ENCODE measurements around the gene HLTF. TPM values are rescaled to one million over a fixed set of nuclear protein-coding genes. Genes with fewer than 3 reads are reported as not detected.
A peak's percentile ranks its signal among the peaks of the same experiment; 100 is the strongest.
"Not testable (repeated sequence)": the region's sequence is repeated elsewhere in the genome, so short reads cannot be mapped to it uniquely, and the experiment has no call there.

Gene HLTF, protein sequence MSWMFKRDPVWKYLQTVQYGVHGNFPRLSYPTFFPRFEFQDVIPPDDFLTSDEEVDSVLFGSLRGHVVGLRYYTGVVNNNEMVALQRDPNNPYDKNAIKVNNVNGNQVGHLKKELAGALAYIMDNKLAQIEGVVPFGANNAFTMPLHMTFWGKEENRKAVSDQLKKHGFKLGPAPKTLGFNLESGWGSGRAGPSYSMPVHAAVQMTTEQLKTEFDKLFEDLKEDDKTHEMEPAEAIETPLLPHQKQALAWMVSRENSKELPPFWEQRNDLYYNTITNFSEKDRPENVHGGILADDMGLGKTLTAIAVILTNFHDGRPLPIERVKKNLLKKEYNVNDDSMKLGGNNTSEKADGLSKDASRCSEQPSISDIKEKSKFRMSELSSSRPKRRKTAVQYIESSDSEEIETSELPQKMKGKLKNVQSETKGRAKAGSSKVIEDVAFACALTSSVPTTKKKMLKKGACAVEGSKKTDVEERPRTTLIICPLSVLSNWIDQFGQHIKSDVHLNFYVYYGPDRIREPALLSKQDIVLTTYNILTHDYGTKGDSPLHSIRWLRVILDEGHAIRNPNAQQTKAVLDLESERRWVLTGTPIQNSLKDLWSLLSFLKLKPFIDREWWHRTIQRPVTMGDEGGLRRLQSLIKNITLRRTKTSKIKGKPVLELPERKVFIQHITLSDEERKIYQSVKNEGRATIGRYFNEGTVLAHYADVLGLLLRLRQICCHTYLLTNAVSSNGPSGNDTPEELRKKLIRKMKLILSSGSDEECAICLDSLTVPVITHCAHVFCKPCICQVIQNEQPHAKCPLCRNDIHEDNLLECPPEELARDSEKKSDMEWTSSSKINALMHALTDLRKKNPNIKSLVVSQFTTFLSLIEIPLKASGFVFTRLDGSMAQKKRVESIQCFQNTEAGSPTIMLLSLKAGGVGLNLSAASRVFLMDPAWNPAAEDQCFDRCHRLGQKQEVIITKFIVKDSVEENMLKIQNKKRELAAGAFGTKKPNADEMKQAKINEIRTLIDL
- 117 TPM for total RNA-seq

- DNase-seq (ENCODE audit: low spot score in 2 of 2) (peak; percentile 75 to 92), FAIRE-seq (no peak)
Observed at GRCh38 chr3:149086232-149086988, at the start of gene HLTF. Gene HLTF, minus strand, starts transcription at chr3:149086533. Its CDS starts 197 bp downstream, at chr3:149086336.

GRCh38 chr3:149134575-149134974, 48.2 kb upstream of the HLTF start:
- no peak for FAIRE-seq
- no peak for DNase-seq (ENCODE audit: low spot score in 2 of 2)

DNA sequence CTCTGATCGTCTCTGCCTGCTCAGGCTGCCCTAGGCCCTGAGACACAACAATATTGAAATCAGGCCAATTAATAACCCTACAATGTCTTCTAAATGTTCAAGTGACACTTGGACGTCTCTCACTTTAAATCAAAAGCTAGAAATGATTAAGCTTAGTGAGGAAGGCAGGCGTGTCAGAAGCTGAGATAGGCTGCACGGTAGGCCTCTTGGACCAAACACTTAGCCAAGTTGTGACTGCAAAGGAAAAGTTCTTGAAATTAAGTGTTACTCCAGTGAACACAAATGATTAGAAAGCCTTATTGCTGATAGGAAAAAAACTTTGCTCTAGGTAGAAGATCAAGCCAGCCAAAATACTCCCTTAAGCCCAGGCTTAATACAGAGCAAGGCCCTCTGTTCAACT, 45.3 kb upstream of the HLTF start:
- no peak for DNase-seq (ENCODE audit: low spot score in 2 of 2)
- no peak for FAIRE-seq

- peak; percentile 92 to 94 for DNase-seq (ENCODE audit: low spot score in 2 of 2)
- no peak for FAIRE-seq
Observed at GRCh38 chr3:149129326-149130205, 43.2 kb upstream of the HLTF start, which contains the start of gene HPS3. Gene HPS3, plus strand, starts transcription at chr3:149129638. Its CDS starts 86 bp downstream, at chr3:149129724.

DNA sequence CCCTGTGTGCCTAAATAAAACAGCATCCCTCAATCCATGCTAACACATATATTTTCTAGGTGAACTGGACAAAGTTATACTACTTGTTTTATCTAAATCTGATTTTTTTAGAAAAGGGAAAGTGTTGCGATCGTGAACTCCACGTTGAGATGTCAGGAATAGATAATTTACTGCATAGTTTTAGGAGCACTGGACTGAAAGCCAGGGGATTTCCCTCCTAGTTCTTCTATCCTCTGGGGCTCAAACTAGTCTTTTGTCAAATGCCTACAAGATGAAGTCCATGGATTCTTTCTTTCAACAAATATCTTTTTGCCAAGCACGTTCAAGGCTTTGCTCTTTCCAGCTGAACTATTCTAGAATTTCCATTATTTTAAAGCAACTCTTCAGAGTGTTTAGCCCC, 42.5 kb upstream of the HLTF start:
- DNase-seq (ENCODE audit: low spot score in 2 of 2) (no peak), FAIRE-seq (no peak)

DNA sequence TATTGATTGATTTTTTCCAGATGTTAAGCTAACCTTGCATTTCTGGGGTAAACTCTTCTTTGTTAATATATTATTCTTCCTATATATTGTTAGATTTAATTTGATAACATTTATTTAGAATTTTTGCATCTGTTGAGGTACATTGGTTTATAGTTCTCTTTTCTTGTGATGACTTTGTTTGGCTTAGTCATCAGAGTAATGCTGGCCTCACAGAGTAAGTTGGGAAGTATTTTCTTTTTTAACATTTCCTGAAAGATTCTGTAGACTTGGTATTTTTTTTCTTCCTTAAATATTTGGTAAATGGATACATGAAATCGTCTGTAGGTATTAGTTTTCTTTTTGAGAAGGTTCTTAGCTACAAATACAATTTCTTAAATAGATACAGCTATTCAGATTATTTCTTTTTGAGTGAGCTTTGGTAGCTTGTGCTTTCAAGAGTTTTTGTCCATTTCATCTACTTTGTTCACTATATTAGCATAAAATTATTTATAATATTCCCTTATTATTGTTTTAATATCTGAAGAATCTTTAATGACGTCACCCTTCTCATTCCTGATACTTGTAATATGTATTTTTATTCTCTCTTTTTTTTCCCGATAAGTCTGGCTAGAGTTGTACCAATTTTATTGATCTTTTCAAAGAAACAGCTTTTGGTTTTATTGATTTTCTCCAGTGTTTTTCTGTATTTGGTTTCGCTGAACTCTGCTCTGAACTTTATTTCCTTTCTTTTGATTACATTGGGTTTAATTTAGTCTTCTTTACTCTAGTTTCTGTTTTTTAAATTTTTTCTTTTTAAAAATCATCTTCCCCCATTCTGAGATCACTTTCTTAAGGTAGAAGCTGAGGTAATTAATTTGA, 36.6 kb upstream of the HLTF start:
- DNase-seq (ENCODE audit: low spot score in 2 of 2) (no peak), FAIRE-seq (no peak)

DNA sequence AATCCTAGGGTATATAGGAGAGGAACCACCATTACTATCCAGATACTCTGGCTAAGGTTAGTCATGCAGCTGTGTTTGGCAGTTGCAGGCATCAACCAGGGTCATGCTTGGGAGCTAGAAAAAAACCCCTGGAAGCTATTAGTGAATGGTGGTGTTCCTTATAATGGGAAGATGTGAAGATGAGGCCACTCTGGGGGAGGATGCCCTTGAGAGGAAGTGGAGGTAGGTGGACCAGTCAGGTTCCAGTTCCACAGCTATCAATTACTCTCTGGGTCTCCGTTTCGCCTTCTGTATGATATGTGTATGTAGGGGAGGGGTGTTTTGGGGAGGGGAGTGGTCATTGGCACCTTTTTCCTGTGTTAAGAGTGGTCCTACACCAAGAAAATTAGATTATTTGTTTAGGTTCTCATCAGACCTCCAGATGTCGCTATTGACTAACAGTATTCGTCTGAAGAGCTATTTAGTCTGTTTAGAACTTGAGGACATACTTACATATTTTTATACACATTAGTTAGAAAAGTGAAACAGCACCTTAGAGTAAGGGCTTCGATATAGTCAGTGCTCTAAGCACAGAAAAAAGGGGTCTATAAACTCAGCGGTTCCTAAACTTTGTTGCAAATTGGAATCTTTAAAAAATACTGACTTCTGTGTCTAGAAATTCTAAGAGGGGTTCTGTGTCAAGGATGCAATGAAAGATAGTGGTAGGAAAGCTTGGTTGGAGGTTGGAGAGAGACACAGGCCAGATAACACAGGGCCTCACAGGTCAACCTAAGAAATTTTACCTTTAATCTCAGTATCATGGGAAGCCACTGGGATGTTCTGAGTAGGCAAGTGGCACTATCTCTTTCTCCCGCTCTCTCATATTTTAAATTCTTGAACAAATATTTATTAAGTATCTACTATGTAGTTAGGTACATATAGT, 34.0 kb upstream of the HLTF start:
- FAIRE-seq (no peak), DNase-seq (ENCODE audit: low spot score in 2 of 2) (peak; percentile 49 to 62)

DNA sequence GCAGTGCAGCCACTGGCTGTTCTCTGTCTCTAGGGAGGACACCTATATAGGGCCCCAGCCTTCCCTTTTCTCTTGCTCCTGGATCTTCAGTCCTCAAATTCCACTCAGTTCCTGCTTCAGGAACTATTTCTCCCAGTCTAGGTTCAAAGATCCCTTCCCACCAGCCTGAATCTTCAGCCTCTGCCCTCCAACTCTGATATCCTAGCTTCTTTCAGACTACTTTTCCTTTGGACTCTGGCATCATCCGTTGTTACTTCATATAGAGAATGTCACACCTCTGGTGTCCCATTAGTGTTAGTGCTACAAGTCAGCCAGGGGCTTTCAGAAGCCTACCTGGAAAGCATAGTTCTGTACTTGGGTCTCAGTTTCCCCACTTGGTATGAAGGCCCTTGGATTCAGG, 33.1 kb upstream of the HLTF start:
- no peak for DNase-seq (ENCODE audit: low spot score in 2 of 2)
- no peak for FAIRE-seq

- DNase-seq (ENCODE audit: low spot score in 2 of 2) (no peak), FAIRE-seq (no peak)
Observed at GRCh38 chr3:149118724-149119123, 32.4 kb upstream of the HLTF start.

- DNase-seq (ENCODE audit: low spot score in 2 of 2): no peak
- no peak for FAIRE-seq
Observed at GRCh38 chr3:149115114-149115513, 28.8 kb upstream of the HLTF start.

GRCh38 chr3:149114458-149114857, 28.1 kb upstream of the HLTF start:
- no peak for DNase-seq (ENCODE audit: low spot score in 2 of 2)

DNA sequence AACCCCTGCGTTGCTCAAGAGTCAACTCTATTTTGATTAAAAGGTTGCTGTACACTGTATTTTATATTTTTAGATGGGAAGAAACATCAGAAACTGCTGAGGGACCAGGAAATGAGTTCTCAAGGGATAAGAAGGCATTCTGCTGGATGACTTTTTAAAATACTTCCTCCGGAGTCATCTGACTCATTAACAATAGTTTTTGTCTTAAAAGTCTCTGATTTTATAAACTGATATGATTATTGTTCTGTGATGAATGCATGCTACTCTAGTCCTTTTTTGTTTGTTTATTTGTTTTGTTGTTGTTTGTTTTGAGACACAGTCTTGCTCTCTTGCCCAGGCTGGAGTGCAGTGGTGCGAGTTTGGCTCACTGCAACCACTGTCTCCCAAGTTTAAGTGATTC, 18.2 kb upstream of the HLTF start:
- FAIRE-seq (no peak), DNase-seq (ENCODE audit: low spot score in 2 of 2) (no peak)

More at GRCh38 chr3:149114458-149114857, 28.1 kb upstream of the HLTF start:
- no peak for FAIRE-seq

GRCh38 chr3:149101641-149102040, 15.3 kb upstream of the HLTF start:
- FAIRE-seq (no peak), DNase-seq (ENCODE audit: low spot score in 2 of 2) (no peak)

DNA sequence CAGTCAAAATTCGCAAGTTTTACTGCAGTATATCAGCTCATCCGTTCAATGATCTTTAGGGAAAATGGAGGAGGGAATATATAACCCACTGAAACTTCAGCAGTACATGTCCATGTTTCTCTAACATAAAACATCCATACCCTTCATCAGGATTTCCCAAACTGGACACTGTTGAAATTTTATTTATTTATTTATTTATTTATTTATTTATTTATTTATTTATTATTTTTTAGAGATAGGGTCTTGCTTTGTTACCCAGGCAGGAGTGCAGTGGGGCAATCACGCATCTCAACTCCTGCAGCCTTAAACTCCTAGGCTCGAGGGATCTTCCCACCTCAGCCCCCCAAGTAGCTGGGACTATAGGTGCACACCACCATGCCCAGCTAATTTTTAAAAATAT, 14.8 kb upstream of the HLTF start:
- FAIRE-seq: no peak
- DNase-seq (ENCODE audit: low spot score in 2 of 2): no peak

GRCh38 chr3:149097987-149098386, 11.7 kb upstream of the HLTF start:
- DNase-seq (ENCODE audit: low spot score in 2 of 2); FAIRE-seq: not testable (repeated sequence)

DNA sequence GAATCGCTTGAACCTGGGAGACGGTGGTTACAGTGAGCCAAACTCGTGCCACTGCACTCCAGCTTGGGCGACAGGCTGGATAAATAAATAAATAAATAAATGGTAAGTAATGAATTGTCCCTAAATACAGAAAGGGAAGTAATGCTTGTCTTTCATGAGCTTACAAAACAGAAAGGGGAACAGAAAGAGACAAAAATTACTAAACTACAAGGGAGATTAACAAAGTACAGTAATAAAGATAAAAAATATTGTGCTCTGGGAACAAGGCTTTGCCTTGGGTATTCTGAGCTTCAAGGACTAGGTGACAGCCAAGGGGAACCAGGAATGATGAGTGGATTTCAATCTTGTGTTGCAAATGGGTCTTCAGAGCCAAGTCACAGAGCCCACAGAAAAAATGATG, 9.2 kb upstream of the HLTF start:
- DNase-seq (ENCODE audit: low spot score in 2 of 2) (no peak), FAIRE-seq (no peak)

- FAIRE-seq: no peak
- no peak for DNase-seq (ENCODE audit: low spot score in 2 of 2)
Observed at GRCh38 chr3:149091983-149092382, 5.7 kb upstream of the HLTF start.

Data from frontal cortex (tissue), 4 donors.